GM18873 (cell line): ENCODE data around the gene ZNF879.

ENCODE experiments used
- ATAC-seq: cut with Tn5 transposase; IDR thresholded peaks from one replicate; pipeline ENCODE4 v1.9.1; 2021; ENCODE audit warnings: mild to moderate bottlenecking, moderate library complexity, moderate number of reproducible peaks; ENCODE audit not compliant: unreplicated experiment, low FRiP score

Gene ZNF879

DNA sequence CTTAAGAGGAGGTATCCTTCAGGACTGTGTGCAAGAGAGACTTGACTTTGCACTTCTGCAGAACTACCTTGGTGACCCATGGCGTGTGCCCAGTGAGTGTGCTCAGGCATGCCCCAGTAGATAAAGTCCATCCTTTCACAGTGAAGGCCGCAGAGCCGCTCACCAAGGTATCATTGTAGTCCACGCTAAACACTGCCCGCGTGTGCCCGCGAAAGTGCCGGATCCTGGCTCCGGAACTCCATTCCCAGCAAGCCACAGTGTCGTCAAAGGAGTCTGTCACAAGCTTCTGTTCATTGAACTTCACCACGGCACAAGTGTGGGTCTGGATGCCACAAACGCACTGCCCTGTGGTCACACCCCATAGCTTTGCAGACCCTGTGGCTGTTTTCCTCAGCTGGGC, 25.2 kb upstream of the ZNF879 start:
- ATAC-seq: no peak

- ATAC-seq: no peak
Measured at GRCh38 chr5:179006564-179006963, 17.0 kb upstream of the ZNF879 start.

GRCh38 chr5:179008667-179009066, 14.9 kb upstream of the ZNF879 start:
- ATAC-seq: no peak

DNA sequence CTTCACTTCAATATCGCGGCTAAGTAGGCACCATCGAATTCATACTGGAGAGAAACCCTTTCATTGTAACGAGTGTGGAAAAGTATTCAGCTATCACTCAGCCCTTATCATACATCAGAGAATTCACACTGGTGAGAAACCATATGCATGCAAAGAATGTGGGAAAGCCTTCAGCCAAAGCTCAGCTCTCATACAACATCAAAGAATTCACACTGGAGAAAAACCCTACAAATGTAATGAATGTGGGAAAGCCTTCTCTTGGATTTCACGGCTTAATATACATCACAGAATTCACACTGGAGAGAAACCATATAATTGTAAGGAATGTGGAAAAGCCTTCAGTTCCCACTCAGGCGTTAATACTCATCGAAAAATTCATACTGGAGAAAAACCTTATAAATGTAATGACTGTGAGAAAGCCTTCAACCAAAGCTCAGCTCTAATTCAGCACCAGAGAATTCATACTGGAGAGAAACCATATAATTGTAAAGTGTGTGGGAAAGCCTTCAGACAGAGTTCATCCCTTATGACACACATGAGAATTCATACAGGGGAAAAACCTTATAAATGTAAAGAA, 9.5 kb downstream of the ZNF879 start:
- no peak for ATAC-seq

DNA sequence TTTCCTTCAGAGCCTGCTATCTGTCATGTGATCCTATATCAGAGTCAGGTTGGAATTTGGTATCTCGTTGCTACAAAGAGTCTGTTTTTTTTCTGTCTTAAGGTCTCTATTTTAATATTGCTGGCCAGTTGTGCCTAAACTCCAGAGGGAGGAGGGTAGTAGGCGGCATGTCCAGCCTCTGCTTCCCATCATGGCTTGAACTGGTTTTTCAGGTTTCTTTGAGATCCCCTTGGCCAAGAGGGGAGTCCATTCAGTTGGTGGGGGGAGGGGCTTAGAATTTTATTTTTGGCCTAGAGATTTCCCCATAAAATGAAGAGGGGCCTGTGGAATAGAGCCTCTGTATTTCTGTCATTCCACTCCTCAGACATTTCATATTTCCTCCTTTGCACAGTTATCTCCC, 21.2 kb downstream of the ZNF879 start:
- ATAC-seq: no peak

DNA sequence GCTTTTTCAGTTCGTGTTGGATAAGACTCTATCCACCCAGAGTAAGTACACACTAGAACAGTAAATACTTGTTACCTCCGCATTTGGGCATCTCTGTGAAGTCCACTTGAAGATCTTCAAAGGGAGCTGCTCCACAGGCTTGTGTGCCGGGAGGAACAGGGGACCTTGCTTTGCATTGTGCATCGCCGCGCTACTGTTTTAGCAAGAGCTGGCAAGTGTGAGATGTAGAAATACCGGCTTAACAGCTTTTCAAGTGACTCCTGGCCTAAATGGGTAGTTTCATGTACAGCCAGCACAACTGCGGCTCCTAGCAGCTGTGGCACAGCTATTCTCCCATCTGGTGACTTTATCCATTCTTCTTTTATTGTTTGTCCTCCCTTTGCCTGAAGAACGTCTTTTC, 28.2 kb downstream of the ZNF879 start:
- ATAC-seq: no peak

DNA sequence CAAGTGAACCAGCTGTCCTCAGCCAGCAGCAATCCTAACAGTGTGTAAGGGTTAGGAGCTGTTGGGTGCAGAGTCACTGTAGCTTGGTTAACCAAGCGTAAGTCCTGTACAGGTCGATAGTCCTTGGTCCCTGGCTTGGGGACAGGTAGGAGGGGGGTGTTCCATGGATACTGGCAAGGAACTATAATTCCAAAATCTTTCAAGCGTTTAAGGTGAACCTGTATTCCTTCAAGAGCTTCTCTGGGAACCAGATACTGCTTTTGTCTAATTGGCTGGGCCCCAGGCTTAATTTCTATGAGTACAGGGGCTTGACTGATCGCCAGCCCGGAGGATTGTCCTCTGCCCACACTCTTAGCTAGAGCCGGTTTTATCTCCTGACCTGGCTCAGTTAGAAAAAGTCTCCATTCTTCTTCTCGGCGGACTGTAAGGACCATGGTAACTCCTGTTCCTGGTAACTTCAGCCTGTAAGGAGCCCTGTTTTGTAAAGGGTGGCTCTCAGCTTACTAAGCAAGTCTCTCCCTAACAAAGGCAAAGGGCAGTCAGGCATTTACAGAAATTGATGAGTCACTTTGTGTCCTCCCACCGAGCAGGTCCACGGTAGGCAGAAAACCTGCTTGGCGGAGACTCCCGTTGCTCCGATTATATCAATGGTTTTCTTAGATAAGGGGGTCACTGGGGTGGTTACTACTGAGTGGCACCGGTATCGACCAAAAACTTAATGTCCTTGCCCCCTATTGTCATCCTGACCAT, 30.6 kb downstream of the ZNF879 start:
- ATAC-seq: no peak

- no peak for ATAC-seq
Measured at GRCh38 chr5:179054876-179055275, 31.3 kb downstream of the ZNF879 start.

GRCh38 chr5:179055436-179055835, 31.8 kb downstream of the ZNF879 start:
- ATAC-seq: no peak

DNA sequence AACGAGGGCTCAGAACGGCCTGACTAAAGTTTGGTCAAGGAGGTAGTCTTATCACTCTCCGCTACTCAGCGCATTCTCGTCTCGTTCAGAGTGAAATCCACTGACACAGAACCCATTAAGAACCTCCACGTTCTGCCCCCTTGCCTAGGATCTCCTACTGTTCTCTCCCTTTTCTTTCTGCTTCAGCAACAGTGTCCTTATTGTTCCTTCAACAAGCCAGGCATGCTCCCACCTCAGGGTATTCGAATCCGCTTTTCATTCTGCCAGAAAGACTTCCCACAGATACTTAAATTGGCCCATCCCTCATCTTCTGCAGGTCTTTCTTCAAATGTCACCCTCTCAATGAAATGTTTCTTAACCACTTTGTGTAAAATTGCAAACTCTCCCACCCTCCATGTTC, 32.2 kb downstream of the ZNF879 start:
- no peak for ATAC-seq

DNA sequence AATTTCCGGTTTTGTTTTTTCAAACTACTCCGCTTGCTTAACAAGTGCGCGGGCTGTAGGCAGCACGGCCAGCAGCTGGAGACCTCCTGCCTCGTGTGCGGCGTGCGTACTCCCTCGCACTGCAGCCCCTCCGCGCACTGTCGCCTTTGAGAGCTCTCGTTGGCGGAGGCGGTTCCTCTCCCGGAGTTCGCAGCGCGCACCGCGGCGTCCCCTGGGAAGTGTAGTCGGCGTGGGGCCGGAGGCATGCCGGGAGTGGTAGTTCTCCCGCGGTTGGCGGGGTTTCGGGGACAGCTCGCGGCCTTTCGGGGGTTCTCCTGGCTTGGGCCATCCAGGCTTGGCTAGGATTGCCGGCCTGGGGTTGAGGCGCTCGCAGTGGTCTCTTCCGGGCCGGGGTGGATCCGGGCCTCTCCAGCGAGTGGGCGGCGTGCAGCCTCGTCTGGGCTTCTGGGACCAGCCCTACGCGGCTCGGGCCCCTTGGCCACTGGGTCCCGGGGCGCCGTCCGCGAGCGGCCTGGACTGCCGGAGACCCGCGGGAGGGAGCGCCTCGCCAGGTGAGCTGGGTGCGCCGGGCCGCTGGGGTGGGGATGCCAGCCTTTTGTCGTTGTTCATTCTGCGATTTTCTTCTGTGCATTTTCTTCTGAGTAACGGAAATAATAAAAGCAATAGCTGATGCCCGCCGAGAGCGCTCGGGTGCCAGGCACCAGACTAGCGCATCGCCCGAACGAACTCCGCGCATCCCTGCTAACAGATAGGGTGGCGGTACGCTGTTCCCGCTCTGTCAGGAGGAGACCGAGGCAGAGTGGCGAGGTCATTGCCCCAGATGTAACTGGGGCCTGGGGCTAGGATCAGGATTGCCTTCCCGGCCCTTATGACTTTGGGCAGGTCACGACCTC, 36.8 kb downstream of the ZNF879 start, which contains the start of gene ZNF354C:
Gene ZNF354C (plus strand): TSS at position 258 of the 893 bp plus-strand sequence. CDS start 1,696 bp downstream, outside the sequence.
- ATAC-seq: peak; percentile 76

GRCh38 chr5:179061025-179061424, 37.4 kb downstream of the ZNF879 start:
- ATAC-seq: no peak

GRCh38 chr5:179065703-179066102, 42.1 kb downstream of the ZNF879 start:
- ATAC-seq: no peak

DNA sequence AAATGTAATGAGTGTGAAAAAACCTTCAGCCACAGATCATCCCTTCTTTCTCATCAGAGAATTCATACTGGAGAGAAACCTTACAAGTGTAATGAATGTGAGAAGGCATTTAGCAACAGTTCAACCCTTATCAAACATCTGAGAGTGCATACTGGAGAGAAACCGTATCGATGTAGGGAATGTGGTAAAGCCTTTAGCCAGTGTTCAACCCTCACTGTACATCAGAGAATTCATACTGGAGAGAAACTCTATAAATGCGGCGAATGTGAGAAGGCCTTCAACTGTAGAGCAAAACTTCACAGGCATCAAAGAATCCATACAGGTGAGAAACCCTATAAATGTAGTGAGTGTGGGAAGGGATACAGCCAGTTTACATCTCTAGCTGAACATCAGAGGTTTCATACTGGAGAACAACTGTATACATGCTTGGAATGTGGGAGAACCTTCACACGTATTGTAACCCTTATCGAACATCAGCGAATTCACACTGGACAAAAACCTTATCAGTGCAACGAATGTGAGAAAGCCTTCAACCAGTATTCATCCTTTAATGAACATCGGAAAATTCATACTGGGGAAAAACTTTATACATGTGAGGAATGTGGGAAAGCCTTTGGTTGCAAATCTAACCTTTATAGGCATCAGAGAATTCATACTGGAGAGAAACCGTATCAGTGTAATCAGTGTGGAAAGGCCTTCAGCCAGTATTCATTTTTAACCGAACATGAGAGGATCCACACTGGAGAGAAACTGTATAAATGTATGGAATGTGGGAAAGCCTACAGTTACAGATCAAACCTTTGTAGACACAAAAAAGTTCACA, 55.8 kb downstream of the ZNF879 start:
- ATAC-seq: no peak

GRCh38 chr5:179080724-179081123, 57.1 kb downstream of the ZNF879 start:
- ATAC-seq: no peak
